HG03135 (cell line): Measurements from ENCODE around the gene ALX3.
A peak's percentile ranks its signal among the peaks of the same experiment; 100 is the strongest.

Source experiments
- ATAC-seq: cut with Tn5 transposase; IDR thresholded peaks from one replicate; pipeline ENCODE4 v1.9.1; 2021; ENCODE audit warnings: mild to moderate bottlenecking, moderate library complexity; ENCODE audit not compliant: unreplicated experiment

Gene ALX3

GRCh38 chr1:110070671-110071242 is at the start of gene ALX3:
Gene ALX3, minus strand, starts transcription at chr1:110070672. Its CDS starts 60 bp downstream, at chr1:110070612.
- no peak for ATAC-seq

GRCh38 chr1:110119843-110120242 is 49.4 kb upstream of the ALX3 start:
- ATAC-seq = no peak

- no peak for ATAC-seq
Observed at GRCh38 chr1:110118636-110119396, 48.3 kb upstream of the ALX3 start.

- no peak for ATAC-seq
Observed at GRCh38 chr1:110114784-110115183, 44.3 kb upstream of the ALX3 start.

DNA sequence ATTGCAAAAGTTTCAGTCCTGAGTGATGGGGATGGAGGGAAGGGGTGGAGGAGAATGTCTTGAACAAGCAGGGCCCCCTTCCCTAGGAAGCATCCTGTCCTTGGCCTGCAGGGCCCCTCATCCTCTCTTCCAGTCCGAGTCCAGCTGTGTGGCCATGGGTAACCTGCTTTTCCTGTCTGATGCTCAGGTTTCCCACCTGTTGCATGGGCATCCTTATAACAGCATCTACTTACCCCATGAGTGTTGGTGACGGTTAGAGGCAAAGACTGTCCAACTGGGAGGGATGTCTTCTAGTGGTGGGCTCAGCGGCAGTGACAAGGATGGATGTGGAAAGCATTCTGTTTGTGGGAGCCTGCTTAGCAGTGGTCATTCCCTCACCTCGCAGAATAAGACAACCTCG is 43.7 kb upstream of the ALX3 start:
- ATAC-seq = no peak

- ATAC-seq = no peak
Observed at GRCh38 chr1:110113551-110113950, 43.1 kb upstream of the ALX3 start.

GRCh38 chr1:110112656-110113055 is 42.2 kb upstream of the ALX3 start:
- ATAC-seq = no peak

- no peak for ATAC-seq
Observed at GRCh38 chr1:110112143-110112542, 41.7 kb upstream of the ALX3 start, which contains the start of gene UBL4B. Gene UBL4B, plus strand, starts transcription at chr1:110112443. Its CDS starts 92 bp downstream, at chr1:110112535.

DNA sequence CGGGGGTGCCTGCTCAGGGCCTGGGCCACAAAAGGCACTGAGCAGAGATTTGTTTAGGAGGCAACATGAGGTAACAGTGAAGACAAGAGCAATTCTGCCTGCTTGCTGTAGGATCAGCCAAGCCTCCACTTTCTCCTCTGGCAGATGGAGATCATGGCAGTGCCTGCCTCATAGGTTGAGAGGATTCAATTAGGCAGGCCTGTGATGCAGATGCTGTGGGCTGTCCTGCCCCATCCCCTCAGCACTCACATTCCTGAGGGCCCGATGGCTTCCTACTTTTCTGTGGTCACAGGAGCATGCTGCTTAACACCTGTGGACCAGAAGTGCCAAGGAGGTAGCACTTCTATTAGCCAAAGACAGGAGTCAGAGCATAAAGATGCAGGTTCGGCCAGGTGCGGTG is 40.6 kb upstream of the ALX3 start:
- no peak for ATAC-seq

DNA sequence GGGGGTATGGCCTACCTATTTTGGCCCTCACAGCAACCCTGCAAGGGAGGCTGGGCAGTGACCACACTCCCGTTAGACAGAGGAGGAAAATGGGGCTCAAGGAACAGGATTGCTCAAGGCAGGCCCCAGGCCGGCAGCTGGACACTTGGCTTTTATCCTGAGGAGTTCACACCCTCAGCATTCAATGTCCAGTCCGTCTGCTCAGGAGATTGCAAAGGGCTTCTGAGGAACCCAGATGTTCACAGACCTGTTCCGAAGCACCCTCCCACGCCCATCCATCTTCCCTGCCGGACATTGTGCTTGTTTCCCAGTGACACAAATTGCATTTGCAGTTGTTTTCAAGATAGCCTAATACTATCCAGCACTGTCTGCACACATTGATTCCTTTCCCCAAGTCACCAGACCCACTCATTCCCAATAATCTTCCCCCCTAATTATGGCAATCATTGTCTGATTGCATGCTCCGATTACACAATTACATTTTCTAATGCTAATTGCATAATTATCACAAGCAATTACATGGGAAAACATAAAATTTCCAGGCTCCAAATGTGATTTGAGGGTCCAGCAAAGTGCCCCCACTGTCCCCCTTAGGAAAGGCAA is 37.5 kb upstream of the ALX3 start:
- ATAC-seq = no peak

GRCh38 chr1:110106013-110106941 is 35.8 kb upstream of the ALX3 start:
- no peak for ATAC-seq

DNA sequence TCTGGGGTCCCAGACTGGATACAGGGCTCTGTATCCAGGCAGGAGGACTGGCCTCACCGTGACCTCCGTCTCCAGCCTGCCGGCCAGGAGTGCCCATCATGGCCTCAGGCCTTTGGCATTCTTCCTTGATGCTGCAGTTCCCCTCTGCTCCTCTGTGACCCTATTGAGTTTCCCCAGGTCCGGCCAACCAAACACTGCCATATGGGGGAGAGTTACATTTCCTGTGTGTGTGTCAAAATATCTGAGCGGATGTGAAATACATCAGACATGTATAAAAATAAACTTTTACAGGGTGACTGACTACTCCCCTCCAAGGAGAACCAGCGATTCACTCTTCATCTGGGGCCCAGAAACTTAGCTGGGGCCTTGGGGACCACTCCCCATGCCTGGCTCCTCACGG is 31.6 kb upstream of the ALX3 start:
- peak; percentile 52 for ATAC-seq

GRCh38 chr1:110100335-110100734 is 29.9 kb upstream of the ALX3 start:
- ATAC-seq = no peak

DNA sequence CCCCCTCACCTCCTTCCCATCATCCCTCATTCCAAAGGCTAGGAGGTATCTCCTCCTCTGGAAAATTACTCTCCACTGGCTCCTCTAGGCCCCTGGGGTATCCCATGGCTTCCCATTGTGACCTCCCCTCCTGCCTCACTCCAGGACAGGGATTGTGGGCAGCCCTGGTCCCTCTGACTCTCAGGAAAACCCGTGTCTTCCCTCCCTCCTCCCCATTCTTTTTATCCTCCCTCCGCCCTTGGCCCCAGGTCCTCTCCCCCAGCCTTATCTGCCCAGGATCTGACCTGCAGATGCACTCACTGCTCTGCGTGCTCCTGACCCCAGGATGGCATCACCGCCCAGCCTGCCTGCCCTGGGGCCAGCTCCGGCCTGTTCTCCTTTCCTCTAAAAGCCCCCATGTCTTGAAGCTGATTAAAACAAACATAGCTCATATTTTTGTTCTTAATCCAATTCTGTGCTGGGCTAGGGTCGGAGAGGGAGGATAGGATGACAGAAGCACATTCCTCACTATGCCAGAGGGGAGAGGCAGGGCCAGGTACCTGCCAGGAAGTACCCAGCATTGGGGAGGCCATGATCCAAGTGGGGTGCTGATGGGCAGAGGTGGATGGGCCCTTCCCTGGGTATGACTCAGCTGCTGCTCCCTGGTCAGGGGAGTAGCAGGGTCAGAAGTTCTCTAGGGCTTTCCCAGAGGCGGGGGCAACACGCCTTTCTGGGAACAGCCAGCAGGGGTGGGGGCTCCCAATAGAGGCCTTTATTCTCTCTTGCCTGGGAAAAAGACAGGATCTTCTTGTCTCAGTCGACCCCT is 28.0 kb upstream of the ALX3 start:
- ATAC-seq = no peak

DNA sequence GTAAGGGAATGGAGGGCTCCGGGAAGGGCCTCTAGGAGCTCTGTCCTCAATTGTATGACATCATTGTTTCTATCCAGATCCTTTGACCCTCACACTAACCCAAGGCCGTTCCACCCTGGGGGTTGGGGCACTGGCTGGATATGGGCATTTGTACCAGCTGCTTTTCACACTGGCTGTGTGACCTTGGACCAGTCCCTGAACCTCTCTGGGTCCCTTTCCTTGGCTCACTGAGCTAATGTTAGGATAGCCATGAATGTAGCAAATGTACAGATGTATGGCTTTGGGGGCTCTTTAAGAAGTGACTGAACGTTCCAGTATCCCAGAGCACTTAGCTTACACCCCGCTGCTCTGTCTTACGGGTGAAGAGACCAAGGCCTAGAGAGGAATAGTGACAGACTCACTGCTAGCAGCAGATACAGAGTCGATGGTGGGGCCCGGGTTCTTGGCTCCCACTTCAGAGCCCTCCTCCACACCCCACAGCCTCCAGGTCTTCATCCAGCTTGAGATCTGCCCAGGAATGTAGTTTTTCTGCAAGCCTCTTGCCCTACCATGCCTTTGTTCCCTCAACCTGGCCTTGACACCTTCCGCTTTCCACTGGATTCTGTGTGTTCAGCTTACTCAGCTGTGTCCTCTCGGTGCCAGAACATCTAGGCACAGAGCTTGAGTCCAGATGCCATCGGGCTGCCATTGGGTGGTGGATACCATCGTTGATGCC is 27.2 kb upstream of the ALX3 start:
- no peak for ATAC-seq

DNA sequence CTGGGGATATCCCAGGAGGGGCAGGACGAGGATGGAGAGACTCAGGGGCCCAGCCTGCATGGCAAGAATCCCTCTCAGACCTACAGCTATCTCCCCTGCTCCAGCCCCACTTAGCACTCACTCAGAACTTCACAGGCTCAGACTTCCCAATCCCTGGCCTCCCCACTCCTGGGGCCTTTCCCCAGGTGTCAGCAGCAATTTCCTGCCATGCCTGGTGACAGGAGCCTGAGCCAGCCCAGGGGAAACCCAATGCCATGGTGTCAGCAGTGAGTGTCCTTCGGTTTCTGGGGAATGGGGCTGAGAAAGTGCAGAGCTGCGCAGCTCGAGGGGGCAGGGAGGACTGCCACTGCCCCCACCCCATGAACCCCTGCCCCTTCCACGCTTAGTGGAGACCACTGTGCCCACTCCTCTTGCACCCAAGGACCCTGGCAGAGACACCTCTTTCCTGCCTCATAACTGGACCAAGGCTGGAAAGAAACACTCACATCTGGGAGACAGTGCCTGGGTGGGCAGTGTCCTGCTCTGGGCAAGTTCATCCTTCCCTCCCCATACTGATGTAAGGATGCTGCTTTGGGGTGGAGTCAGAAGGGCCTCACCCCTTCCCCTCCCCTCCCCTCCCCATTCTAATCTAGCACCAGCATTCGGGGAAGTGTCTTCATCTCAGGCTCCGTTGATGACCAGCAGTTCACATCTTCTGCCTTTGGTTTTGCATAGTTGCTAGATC is 24.6 kb upstream of the ALX3 start:
- ATAC-seq = no peak

GRCh38 chr1:110092991-110093390 is 22.5 kb upstream of the ALX3 start:
- ATAC-seq = no peak

DNA sequence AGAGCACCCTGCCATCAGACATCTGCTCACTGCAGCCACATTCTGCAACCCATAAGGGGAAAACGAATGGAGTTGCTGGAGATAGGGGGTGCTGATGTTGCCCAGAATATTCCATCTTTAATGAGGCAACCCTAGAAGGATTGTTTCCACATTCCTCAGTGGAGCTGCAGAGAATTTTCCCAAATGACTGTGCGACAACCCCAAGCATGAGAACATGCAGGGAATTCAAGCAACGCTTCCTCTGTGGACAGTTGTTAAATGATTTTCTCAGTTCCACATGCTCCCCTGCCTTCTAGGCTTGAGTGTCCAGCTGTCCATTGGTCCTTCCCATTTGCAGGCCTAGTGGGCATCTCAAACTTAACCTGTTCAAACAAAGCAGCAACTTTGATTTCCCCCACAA is 21.3 kb upstream of the ALX3 start:
- no peak for ATAC-seq

DNA sequence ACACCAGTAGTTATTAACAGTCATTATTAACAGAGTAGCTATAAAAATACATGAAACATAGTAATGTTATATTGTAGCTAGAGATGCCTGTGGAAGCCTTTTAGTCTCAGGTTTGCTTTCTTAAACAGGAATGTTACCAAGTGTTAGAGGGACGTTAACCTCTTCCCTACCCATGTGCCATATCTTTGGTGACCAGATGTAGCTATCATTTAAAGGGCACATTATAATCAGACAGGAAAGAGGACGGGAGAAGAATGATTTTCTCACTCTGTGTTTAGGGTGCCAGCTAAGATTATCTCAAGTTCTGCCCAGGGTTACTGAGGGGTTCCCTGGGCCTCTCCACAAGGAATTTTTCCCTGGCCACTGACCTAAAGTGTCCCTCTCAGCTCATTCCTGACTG is 20.9 kb upstream of the ALX3 start:
- no peak for ATAC-seq
